SK-N-SH (cell line): ENCODE data around the gene UBE2Q1. TPM values are rescaled to one million over a fixed set of nuclear protein-coding genes. Genes with fewer than 3 reads are reported as not detected.
A peak's percentile ranks its signal among the peaks of the same experiment; 100 is the strongest.

Experiments used
- CTCF ChIA-PET: fragments of 300-600, 350-600 bp; formaldehyde crosslinking; extraction: SDS; loops from one replicate; lab custom pipeline; 2021; lab: Yijun Ruan, JAX
- POLR2A ChIA-PET: fragments of 350-600 bp; sonication (Branson Sonifier 250); formaldehyde crosslinking; extraction: SDS; loops from one replicate; lab custom pipeline; 2020; ENCODE audit warnings: antibody characterized with exemption, inconsistent platforms; lab: Yijun Ruan, JAX
- DNase-seq: peaks from one replicate; pipeline ENCODE4 v3.0.0; 2012
- H2AFZ ChIP-seq: fragments of 200-600 bp; sonication (generic); 2 replicates; pipeline ENCODE4 v1.8.1; 2016; ENCODE audit warnings: antibody characterized with exemption, mild to moderate bottlenecking, low read depth
- H3F3A ChIP-seq: fragments of 200-600 bp; sonication (generic); replicated peaks from 2 replicates; pipeline ENCODE3; 2016; ENCODE audit warnings: antibody characterized with exemption, mild to moderate bottlenecking; ENCODE audit not compliant: insufficient read depth
- H3K27ac ChIP-seq, 2 experiments: fragments of 200-500 bp in 1 of 2; fragments of 200-600 bp in 1 of 2; sonication (Bioruptor generic) in 1 of 2; sonication (generic), shearing (Covaris generic) in 1 of 2; 2 replicates each; pipeline versions ENCODE4 v1.5.1 to v1.6.1; 2014 to 2016; ENCODE audit warnings: low read depth in 2 of 2, inconsistent platforms in 1 of 2, low read length in 1 of 2, mild to moderate bottlenecking in 1 of 2, mixed read lengths in 1 of 2
- H3K27me3 ChIP-seq: fragments of 200-600 bp; sonication (generic), shearing (Covaris generic); 2 replicates; pipeline ENCODE4 v1.6.1; 2016; ENCODE audit warnings: mixed run types; ENCODE audit not compliant: insufficient read depth
- H3K36me3 ChIP-seq, 2 experiments: fragments of 200-500 bp in 1 of 2; fragments of 200-600 bp in 1 of 2; sonication (Bioruptor generic) in 1 of 2; sonication (generic) in 1 of 2; replicated peaks in 1 of 2; 2 replicates each; pipeline versions ENCODE3 to v1.5.1; 2014 to 2016; ENCODE audit warnings: low read length in 1 of 2, mild to moderate bottlenecking in 1 of 2; ENCODE audit not compliant: insufficient read depth in 2 of 2, control insufficient read depth in 1 of 2
- H3K4me1 ChIP-seq, 2 experiments: fragments of 200-500 bp in 1 of 2; fragments of 200-600 bp in 1 of 2; sonication (Bioruptor generic) in 1 of 2; sonication (generic), shearing (Covaris generic) in 1 of 2; 2 replicates each; pipeline versions ENCODE4 v1.5.1 to v1.6.1; 2014 to 2016; ENCODE audit warnings: low read depth in 1 of 2, low read length in 1 of 2, mixed run types in 1 of 2; ENCODE audit not compliant: insufficient read depth in 2 of 2, control insufficient read depth in 1 of 2
- H3K4me2 ChIP-seq: fragments of 200-600 bp; sonication (generic), shearing (Covaris generic); 2 replicates; pipeline ENCODE4 v1.6.1; 2017; ENCODE audit warnings: mixed run types
- H3K4me3 ChIP-seq, 2 experiments: fragments of 200-500 bp in 1 of 2; fragments of 200-600 bp in 1 of 2; sonication (Bioruptor generic) in 1 of 2; sonication (generic), shearing (Covaris generic) in 1 of 2; 2 replicates each; pipeline versions ENCODE4 v1.5.1 to v1.8.1; 2014 to 2016; ENCODE audit warnings: low read depth in 2 of 2, inconsistent platforms in 1 of 2, low read length in 1 of 2, mild to moderate bottlenecking in 1 of 2, mixed read lengths in 1 of 2, moderate library complexity in 1 of 2
- H3K79me2 ChIP-seq: fragments of 200-600 bp; sonication (generic); 2 replicates; pipeline ENCODE4 v1.8.1; 2017; ENCODE audit warnings: mild to moderate bottlenecking; ENCODE audit not compliant: insufficient read depth
- H3K9ac ChIP-seq: fragments of 200-600 bp; sonication (generic); 2 replicates; pipeline ENCODE4 v1.6.1; 2017; ENCODE audit warnings: mixed run types
- H3K9me2 ChIP-seq: fragments of 200-600 bp; sonication (generic); 2 replicates; pipeline ENCODE4 v1.6.1; 2017; ENCODE audit warnings: mixed run types
- H3K9me3 ChIP-seq: fragments of 200-600 bp; sonication (generic); 2 replicates; pipeline ENCODE4 v1.6.1; 2017; ENCODE audit warnings: mixed run types, mild to moderate bottlenecking, moderate library complexity
- H4K20me1 ChIP-seq: fragments of 200-600 bp; sonication (generic); 2 replicates; pipeline ENCODE4 v1.6.1; 2017; ENCODE audit warnings: mild to moderate bottlenecking, mixed run types; ENCODE audit not compliant: insufficient read depth
- CHD2 ChIP-seq: fragments of 150-350 bp; IDR thresholded peaks from 2 replicates; pipeline ENCODE4 v1.6.1; 2018; ENCODE audit warnings: low read length; ENCODE audit not compliant: partially characterized antibody
- EZH2phosphoT487 ChIP-seq: fragments of 200-600 bp; sonication (generic); IDR thresholded peaks from 2 replicates; pipeline ENCODE4 v1.6.1; 2017; ENCODE audit warnings: low read depth, mixed run types, mild to moderate bottlenecking, antibody characterized with exemption, moderate library complexity, borderline replicate concordance
- FOSL2 ChIP-seq: IDR thresholded peaks from 2 replicates; pipeline ENCODE4 v1.4.0; 2012; ENCODE audit warnings: low read depth, mild to moderate bottlenecking, moderate library complexity, borderline replicate concordance
- FOXJ3 ChIP-seq: sonication (generic); formaldehyde crosslinking; IDR thresholded peaks from 2 replicates; pipeline ENCODE4 v1.5.1; 2020; ENCODE audit warnings: mild to moderate bottlenecking, missing genetic modification reagents
- GABPA ChIP-seq: IDR thresholded peaks from 2 replicates; pipeline ENCODE4 v1.4.0; 2012; ENCODE audit warnings: low read depth, mild to moderate bottlenecking
- IRF3 ChIP-seq: fragments of 150-350 bp; IDR thresholded peaks from 2 replicates; pipeline ENCODE4 v1.6.1; 2016; ENCODE audit warnings: mild to moderate bottlenecking, low read depth, low read length
- JUND ChIP-seq: IDR thresholded peaks from 2 replicates; pipeline ENCODE4 v1.4.0; 2012
- NFIC ChIP-seq: IDR thresholded peaks from 2 replicates; pipeline ENCODE4 v1.4.0; 2012; ENCODE audit warnings: borderline replicate concordance
- NRF1 ChIP-seq: IDR thresholded peaks from 2 replicates; pipeline ENCODE4 v1.6.1; 2012; ENCODE audit warnings: low read depth, mild to moderate bottlenecking, low read length
- RAD21 ChIP-seq: IDR thresholded peaks from 2 replicates; pipeline ENCODE4 v1.6.1; 2012; ENCODE audit warnings: mild to moderate bottlenecking, low read length
- RCOR1 ChIP-seq: fragments of 150-350 bp; IDR thresholded peaks from 2 replicates; pipeline ENCODE4 v1.6.1; 2017; ENCODE audit warnings: antibody characterized with exemption, low read length
- TAF1 ChIP-seq: IDR thresholded peaks from 2 replicates; pipeline ENCODE4 v1.6.1; 2012; ENCODE audit warnings: low read depth, mild to moderate bottlenecking, low read length, moderate library complexity, borderline replicate concordance
- TCF12 ChIP-seq: IDR thresholded peaks from 2 replicates; pipeline ENCODE4 v1.4.0; 2012
- USF2 ChIP-seq: fragments of 150-350 bp; IDR thresholded peaks from 2 replicates; pipeline ENCODE4 v1.6.1; 2017; ENCODE audit warnings: antibody characterized with exemption, low read length, low read depth, borderline replicate concordance
- WGBS: methylation state at CpG from one replicate; pipeline ENCODE4 v1.1.6; 2017; ENCODE audit warnings: low lambda C conversion rate; 5-methylcytosine and 5-hydroxymethylcytosine counted together
- polyA plus RNA-seq, 3 experiments: library from polyadenylated mRNA; depleted of rRNA; stranded (reverse); fragments of >200 nt; gene quantifications; 2 replicates each; pipeline ENCODE4 v1.2.3, GENCODE V29; 2012
- TF ChIP-seq, protein P1 (sequence below): IDR thresholded peaks from 2 replicates; pipeline ENCODE4 v1.4.0; 2012; ENCODE audit warnings: low read depth, borderline replicate concordance
- TF ChIP-seq, protein P2 (sequence below): IDR thresholded peaks from 2 replicates; pipeline ENCODE4 v1.4.0; 2012; ENCODE audit warnings: low read depth, borderline replicate concordance
- TF ChIP-seq, protein P3 (sequence below): fragments of 200-600 bp; sonication (generic); IDR thresholded peaks from 2 replicates; pipeline ENCODE4 v1.6.1; 2017; ENCODE audit warnings: antibody characterized with exemption, mild to moderate bottlenecking, moderate library complexity
- TF ChIP-seq, protein P4 (sequence below): IDR thresholded peaks from 2 replicates; pipeline ENCODE4; 2012
- TF ChIP-seq, protein P5 (sequence below): IDR thresholded peaks from 2 replicates; pipeline ENCODE4 v1.6.1; 2012; ENCODE audit warnings: mild to moderate bottlenecking, low read depth, low read length, moderate library complexity

Gene UBE2Q1
- polyA plus RNA-seq, 1 of the 3 experiments (the other 2 are of a cell fraction) = 12.5 TPM

GRCh38 chr1:154558720-154559465, 431 bp upstream of the UBE2Q1 start:
- POLR2A ChIA-PET = interaction anchor here (0.8 to 1.0 kb wide), 3 partner anchors 9 to 320 kb away, joined by 4 to 6 read pairs (median 4); partner anchors contain the start of gene CHRNB2
- Histone ChIP-seq H2AFZ (peak overlapping the region; percentile 80), H3K4me3 (peak overlapping the region; percentile 60 to 87), H3K4me2 (peak overlapping the region; percentile 84), H3F3A (peaks cover 6% of the 10 kb centered on the region), H3K4me1 (peaks cover 7 to 32% of the 10 kb centered on the region in 2 experiments; a peak in 2 of 4 replicates), H3K27ac (peak overlapping the region; percentile 75 to 96), H3K9me2 (no peaks in the 10 kb centered on the region), H3K36me3 (peaks cover 18 to 24% of the 10 kb centered on the region in 2 experiments), H4K20me1 (peaks cover 18% of the 10 kb centered on the region; the same call in 1 of the 2 replicates), H3K9me3 (no peaks in the 10 kb centered on the region), H3K27me3 (no peaks in the 10 kb centered on the region), H3K79me2 (peaks cover 39% of the 10 kb centered on the region), H3K9ac (peak overlapping the region; percentile 68)
- 0% methylated on average over 22 of the region's 57 CpGs for WGBS
- DNase-seq = peak; percentile 98
- CTCF ChIA-PET = interaction anchor here (0.6 to 3.7 kb wide), 33 partner anchors 10 to 533 kb away, joined by 3 to 41 read pairs (median 5); partner anchors contain the start of genes CHRNB2 and KCNN3
- TF ChIP-seq FOSL2 (no peak), TAF1 (no peak; the same call in none of the 2 replicates), FOXJ3 (no peak; the same call in 1 of the 2 replicates), RAD21 (no peak), GABPA (peak; percentile 77), USF2 (peak; percentile 100), CHD2 (peak; percentile 72), JUND (no peak), NRF1 (peak; percentile 71), NFIC (no peak), TCF12 (peak; percentile 31; the same call in 1 of the 2 replicates), IRF3 (no peak), EZH2phosphoT487 (no peak), RCOR1 (peak; percentile 58; the same call in 1 of the 2 replicates)
- TF ChIP-seq, protein P1, sequence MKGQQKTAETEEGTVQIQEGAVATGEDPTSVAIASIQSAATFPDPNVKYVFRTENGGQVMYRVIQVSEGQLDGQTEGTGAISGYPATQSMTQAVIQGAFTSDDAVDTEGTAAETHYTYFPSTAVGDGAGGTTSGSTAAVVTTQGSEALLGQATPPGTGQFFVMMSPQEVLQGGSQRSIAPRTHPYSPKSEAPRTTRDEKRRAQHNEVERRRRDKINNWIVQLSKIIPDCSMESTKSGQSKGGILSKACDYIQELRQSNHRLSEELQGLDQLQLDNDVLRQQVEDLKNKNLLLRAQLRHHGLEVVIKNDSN = peak; percentile 100
- TF ChIP-seq, protein P2, sequence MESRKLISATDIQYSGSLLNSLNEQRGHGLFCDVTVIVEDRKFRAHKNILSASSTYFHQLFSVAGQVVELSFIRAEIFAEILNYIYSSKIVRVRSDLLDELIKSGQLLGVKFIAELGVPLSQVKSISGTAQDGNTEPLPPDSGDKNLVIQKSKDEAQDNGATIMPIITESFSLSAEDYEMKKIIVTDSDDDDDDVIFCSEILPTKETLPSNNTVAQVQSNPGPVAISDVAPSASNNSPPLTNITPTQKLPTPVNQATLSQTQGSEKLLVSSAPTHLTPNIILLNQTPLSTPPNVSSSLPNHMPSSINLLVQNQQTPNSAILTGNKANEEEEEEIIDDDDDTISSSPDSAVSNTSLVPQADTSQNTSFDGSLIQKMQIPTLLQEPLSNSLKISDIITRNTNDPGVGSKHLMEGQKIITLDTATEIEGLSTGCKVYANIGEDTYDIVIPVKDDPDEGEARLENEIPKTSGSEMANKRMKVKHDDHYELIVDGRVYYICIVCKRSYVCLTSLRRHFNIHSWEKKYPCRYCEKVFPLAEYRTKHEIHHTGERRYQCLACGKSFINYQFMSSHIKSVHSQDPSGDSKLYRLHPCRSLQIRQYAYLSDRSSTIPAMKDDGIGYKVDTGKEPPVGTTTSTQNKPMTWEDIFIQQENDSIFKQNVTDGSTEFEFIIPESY = no peak
- TF ChIP-seq, protein P3, sequence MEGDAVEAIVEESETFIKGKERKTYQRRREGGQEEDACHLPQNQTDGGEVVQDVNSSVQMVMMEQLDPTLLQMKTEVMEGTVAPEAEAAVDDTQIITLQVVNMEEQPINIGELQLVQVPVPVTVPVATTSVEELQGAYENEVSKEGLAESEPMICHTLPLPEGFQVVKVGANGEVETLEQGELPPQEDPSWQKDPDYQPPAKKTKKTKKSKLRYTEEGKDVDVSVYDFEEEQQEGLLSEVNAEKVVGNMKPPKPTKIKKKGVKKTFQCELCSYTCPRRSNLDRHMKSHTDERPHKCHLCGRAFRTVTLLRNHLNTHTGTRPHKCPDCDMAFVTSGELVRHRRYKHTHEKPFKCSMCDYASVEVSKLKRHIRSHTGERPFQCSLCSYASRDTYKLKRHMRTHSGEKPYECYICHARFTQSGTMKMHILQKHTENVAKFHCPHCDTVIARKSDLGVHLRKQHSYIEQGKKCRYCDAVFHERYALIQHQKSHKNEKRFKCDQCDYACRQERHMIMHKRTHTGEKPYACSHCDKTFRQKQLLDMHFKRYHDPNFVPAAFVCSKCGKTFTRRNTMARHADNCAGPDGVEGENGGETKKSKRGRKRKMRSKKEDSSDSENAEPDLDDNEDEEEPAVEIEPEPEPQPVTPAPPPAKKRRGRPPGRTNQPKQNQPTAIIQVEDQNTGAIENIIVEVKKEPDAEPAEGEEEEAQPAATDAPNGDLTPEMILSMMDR = no peak
- TF ChIP-seq, protein P4, sequence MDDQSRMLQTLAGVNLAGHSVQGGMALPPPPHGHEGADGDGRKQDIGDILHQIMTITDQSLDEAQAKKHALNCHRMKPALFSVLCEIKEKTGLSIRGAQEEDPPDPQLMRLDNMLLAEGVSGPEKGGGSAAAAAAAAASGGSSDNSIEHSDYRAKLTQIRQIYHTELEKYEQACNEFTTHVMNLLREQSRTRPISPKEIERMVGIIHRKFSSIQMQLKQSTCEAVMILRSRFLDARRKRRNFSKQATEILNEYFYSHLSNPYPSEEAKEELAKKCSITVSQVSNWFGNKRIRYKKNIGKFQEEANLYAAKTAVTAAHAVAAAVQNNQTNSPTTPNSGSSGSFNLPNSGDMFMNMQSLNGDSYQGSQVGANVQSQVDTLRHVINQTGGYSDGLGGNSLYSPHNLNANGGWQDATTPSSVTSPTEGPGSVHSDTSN = no peak
- TF ChIP-seq, protein P5, sequence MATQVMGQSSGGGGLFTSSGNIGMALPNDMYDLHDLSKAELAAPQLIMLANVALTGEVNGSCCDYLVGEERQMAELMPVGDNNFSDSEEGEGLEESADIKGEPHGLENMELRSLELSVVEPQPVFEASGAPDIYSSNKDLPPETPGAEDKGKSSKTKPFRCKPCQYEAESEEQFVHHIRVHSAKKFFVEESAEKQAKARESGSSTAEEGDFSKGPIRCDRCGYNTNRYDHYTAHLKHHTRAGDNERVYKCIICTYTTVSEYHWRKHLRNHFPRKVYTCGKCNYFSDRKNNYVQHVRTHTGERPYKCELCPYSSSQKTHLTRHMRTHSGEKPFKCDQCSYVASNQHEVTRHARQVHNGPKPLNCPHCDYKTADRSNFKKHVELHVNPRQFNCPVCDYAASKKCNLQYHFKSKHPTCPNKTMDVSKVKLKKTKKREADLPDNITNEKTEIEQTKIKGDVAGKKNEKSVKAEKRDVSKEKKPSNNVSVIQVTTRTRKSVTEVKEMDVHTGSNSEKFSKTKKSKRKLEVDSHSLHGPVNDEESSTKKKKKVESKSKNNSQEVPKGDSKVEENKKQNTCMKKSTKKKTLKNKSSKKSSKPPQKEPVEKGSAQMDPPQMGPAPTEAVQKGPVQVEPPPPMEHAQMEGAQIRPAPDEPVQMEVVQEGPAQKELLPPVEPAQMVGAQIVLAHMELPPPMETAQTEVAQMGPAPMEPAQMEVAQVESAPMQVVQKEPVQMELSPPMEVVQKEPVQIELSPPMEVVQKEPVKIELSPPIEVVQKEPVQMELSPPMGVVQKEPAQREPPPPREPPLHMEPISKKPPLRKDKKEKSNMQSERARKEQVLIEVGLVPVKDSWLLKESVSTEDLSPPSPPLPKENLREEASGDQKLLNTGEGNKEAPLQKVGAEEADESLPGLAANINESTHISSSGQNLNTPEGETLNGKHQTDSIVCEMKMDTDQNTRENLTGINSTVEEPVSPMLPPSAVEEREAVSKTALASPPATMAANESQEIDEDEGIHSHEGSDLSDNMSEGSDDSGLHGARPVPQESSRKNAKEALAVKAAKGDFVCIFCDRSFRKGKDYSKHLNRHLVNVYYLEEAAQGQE = no peak
